IMR-90 (cell line): Measurements from ENCODE around the gene RELL2. TPM values are rescaled to one million over a fixed set of nuclear protein-coding genes. Genes with fewer than 3 reads are reported as not detected.

ENCODE experiments used
- ATAC-seq: fragments of 200-7000 bp; cut with Tn5 transposase; 2 replicates; pipeline ENCODE4 v1.9.1; 2020; ENCODE audit warnings: low read depth, mild to moderate bottlenecking, moderate library complexity
- BruUV-seq: library from RNA; stranded (reverse); fragments of 400-500 nt; replicated peaks from 2 replicates; lab custom pipeline; 2021; lab: Mats Ljungman, UMichigan
- CTCF ChIA-PET: fragments of 300-600 bp; formaldehyde crosslinking; extraction: SDS; loops from one replicate; lab custom pipeline; 2021; ENCODE audit warnings: antibody characterized with exemption; lab: Yijun Ruan, JAX
- POLR2A ChIA-PET: fragments of 300-600 bp; sonication (Branson Sonifier 250); formaldehyde crosslinking; loops from one replicate; lab custom pipeline; 2022; ENCODE audit warnings: antibody characterized with exemption; ENCODE audit not compliant: unreplicated experiment; lab: Charles Lee
- DNase-seq: peaks from one replicate; pipeline ENCODE4 v3.0.0; 2013
- H2AFZ ChIP-seq: replicated peaks from 2 replicates; pipeline ENCODE3; 2013; ENCODE audit warnings: low read length, mild to moderate bottlenecking; ENCODE audit not compliant: poor library complexity
- H2AK5ac ChIP-seq: 2 replicates; pipeline ENCODE4 v1.6.1; 2013; ENCODE audit warnings: low read depth, low read length, inconsistent platforms
- H2AK9ac ChIP-seq: replicated peaks from 2 replicates; pipeline ENCODE3; 2013; ENCODE audit warnings: mild to moderate bottlenecking, low read depth, low read length, moderate library complexity; ENCODE audit not compliant: poor library complexity
- H2BK120ac ChIP-seq: 2 replicates; pipeline ENCODE4 v1.6.1; 2013; ENCODE audit warnings: low read depth, low read length, inconsistent platforms
- H2BK15ac ChIP-seq: 3 replicates; pipeline ENCODE4 v1.6.1; 2013; ENCODE audit warnings: low read depth, low read length, inconsistent platforms
- H2BK20ac ChIP-seq: 2 replicates; pipeline ENCODE4 v1.6.1; 2013; ENCODE audit warnings: low read depth, mild to moderate bottlenecking, inconsistent platforms, low read length, moderate library complexity
- H2BK5ac ChIP-seq: 2 replicates; pipeline ENCODE4 v1.6.1; 2013; ENCODE audit warnings: mild to moderate bottlenecking, low read depth, low read length, inconsistent platforms; ENCODE audit not compliant: poor library complexity, severe bottlenecking
- H3K14ac ChIP-seq: replicated peaks from 2 replicates; pipeline ENCODE4 v1.6.1; 2013; ENCODE audit warnings: low read depth, low read length, inconsistent platforms
- H3K18ac ChIP-seq: 2 replicates; pipeline ENCODE4 v1.6.1; 2013; ENCODE audit warnings: low read depth, low read length, control low read depth
- H3K23ac ChIP-seq: 2 replicates; pipeline ENCODE4 v1.6.1; 2013; ENCODE audit warnings: low read depth, low read length, inconsistent platforms
- H3K27ac ChIP-seq: 2 replicates; pipeline ENCODE4 v1.5.1; 2013; ENCODE audit warnings: mild to moderate bottlenecking, control low read depth, low read length; ENCODE audit not compliant: insufficient read depth
- H3K27me3 ChIP-seq: 2 replicates; pipeline ENCODE4 v1.6.1; 2013; ENCODE audit warnings: low read length; ENCODE audit not compliant: control insufficient read depth, insufficient read depth
- H3K36me3 ChIP-seq: 2 replicates; pipeline ENCODE4 v1.6.1; 2013; ENCODE audit warnings: low read length, mixed read lengths; ENCODE audit not compliant: control insufficient read depth, insufficient read depth
- H3K4ac ChIP-seq: 2 replicates; pipeline ENCODE4 v1.6.1; 2013; ENCODE audit warnings: low read depth, low read length, inconsistent platforms
- H3K4me1 ChIP-seq: 2 replicates; pipeline ENCODE4 v1.6.1; 2013; ENCODE audit warnings: low read length, mixed read lengths; ENCODE audit not compliant: control insufficient read depth, insufficient read depth
- H3K4me2 ChIP-seq: 2 replicates; pipeline ENCODE4 v1.6.1; 2013; ENCODE audit warnings: low read depth, mild to moderate bottlenecking, control low read depth, low read length, moderate library complexity
- H3K4me3 ChIP-seq: 2 replicates; pipeline ENCODE4 v1.5.1; 2013; ENCODE audit warnings: low read depth, mild to moderate bottlenecking, control low read depth, low read length, moderate library complexity; ENCODE audit not compliant: insufficient read depth
- H3K56ac ChIP-seq: 2 replicates; pipeline ENCODE4 v1.6.1; 2013; ENCODE audit warnings: low read length, inconsistent platforms; ENCODE audit not compliant: insufficient read depth; ENCODE audit errors: extremely low read depth
- H3K79me1 ChIP-seq, 2 experiments: 2 replicates each; pipeline ENCODE4 v1.6.1; 2013; ENCODE audit warnings: low read length in 2 of 2, inconsistent platforms in 1 of 2, low read depth in 1 of 2
- H3K9ac ChIP-seq: 2 replicates; pipeline ENCODE4 v1.6.1; 2013; ENCODE audit warnings: low read depth, low read length, control low read depth
- H3K9me1 ChIP-seq: 2 replicates; pipeline ENCODE4 v1.6.1; 2013; ENCODE audit warnings: low read length, inconsistent platforms; ENCODE audit not compliant: insufficient read depth
- H3K9me3 ChIP-seq: 2 replicates; pipeline ENCODE4 v1.6.1; 2013; ENCODE audit warnings: low read length; ENCODE audit not compliant: control insufficient read depth, insufficient read depth
- H4K20me1 ChIP-seq: 2 replicates; pipeline ENCODE4 v1.6.1; 2013; ENCODE audit warnings: low read length, inconsistent platforms; ENCODE audit not compliant: insufficient read depth
- H4K5ac ChIP-seq: 2 replicates; pipeline ENCODE4 v1.6.1; 2013; ENCODE audit warnings: mild to moderate bottlenecking, low read depth, low read length, control low read depth
- H4K8ac ChIP-seq, 2 experiments: 2 replicates each; pipeline ENCODE4 v1.6.1; 2013; ENCODE audit warnings: low read depth in 2 of 2, low read length in 2 of 2, control low read depth in 1 of 2, inconsistent platforms in 1 of 2
- H4K91ac ChIP-seq: 2 replicates; pipeline ENCODE4 v1.6.1; 2013; ENCODE audit warnings: low read depth, low read length, inconsistent platforms; ENCODE audit not compliant: insufficient read depth
- BHLHE40 ChIP-seq: fragments of 150-350 bp; IDR thresholded peaks from 2 replicates; pipeline ENCODE4 v1.6.1; 2016; ENCODE audit warnings: mild to moderate bottlenecking, low read depth, low read length
- CEBPB ChIP-seq: IDR thresholded peaks from 2 replicates; pipeline ENCODE4 v1.6.1; 2012; ENCODE audit warnings: low read depth, low read length, improper control_type of control experiment
- CHD1 ChIP-seq: IDR thresholded peaks from 2 replicates; pipeline ENCODE4 v1.6.1; 2012; ENCODE audit warnings: low read depth, low read length, improper control_type of control experiment
- ELK1 ChIP-seq: fragments of 150-350 bp; IDR thresholded peaks from 2 replicates; pipeline ENCODE4 v1.6.1; 2016; ENCODE audit warnings: low read depth, mild to moderate bottlenecking, low read length, moderate library complexity, borderline replicate concordance
- FOS ChIP-seq: fragments of 150-350 bp; IDR thresholded peaks from 2 replicates; pipeline ENCODE4 v1.6.1; 2016; ENCODE audit warnings: low read depth, low read length
- MAFK ChIP-seq: IDR thresholded peaks from 2 replicates; pipeline ENCODE4 v1.6.1; 2012; ENCODE audit warnings: low read depth, low read length, improper control_type of control experiment
- MAZ ChIP-seq: IDR thresholded peaks from 2 replicates; pipeline ENCODE4 v1.6.1; 2012; ENCODE audit warnings: low read depth, mild to moderate bottlenecking, low read length, improper control_type of control experiment, moderate library complexity, borderline replicate concordance
- MXI1 ChIP-seq: IDR thresholded peaks from 2 replicates; pipeline ENCODE4 v1.6.1; 2012; ENCODE audit warnings: low read depth, mild to moderate bottlenecking, low read length, moderate library complexity, borderline replicate concordance
- NFE2L2 ChIP-seq: fragments of 150-350 bp; IDR thresholded peaks from 2 replicates; pipeline ENCODE4 v1.6.1; 2016; ENCODE audit warnings: low read depth, mild to moderate bottlenecking, low read length
- POLR2A ChIP-seq: IDR thresholded peaks from 2 replicates; pipeline ENCODE4 v1.6.1; 2012; ENCODE audit warnings: mild to moderate bottlenecking, low read depth, low read length
- RAD21 ChIP-seq: IDR thresholded peaks from 2 replicates; pipeline ENCODE4 v1.6.1; 2012; ENCODE audit warnings: low read length, improper control_type of control experiment
- RCOR1 ChIP-seq: IDR thresholded peaks from 2 replicates; pipeline ENCODE4 v1.6.1; 2012; ENCODE audit warnings: mild to moderate bottlenecking, low read length, improper control_type of control experiment; ENCODE audit not compliant: insufficient replicate concordance
- RFX5 ChIP-seq: IDR thresholded peaks from 2 replicates; pipeline ENCODE4 v1.8.0; 2012; ENCODE audit warnings: low read depth, mild to moderate bottlenecking, low read length, moderate library complexity
- SMC3 ChIP-seq: fragments of 150-350 bp; IDR thresholded peaks from 2 replicates; pipeline ENCODE4 v1.6.1; 2016; ENCODE audit warnings: low read depth, mild to moderate bottlenecking, antibody characterized with exemption, low read length, moderate library complexity
- WGBS, 2 experiments: methylation state at CpG; one replicate each; pipeline versions ENCODE4 v1.1.5 to v1.1.7; 2013; ENCODE audit warnings: missing lambda C conversion rate in 2 of 2; ENCODE audit not compliant: insufficient read length in 1 of 2; ENCODE audit errors: extremely low coverage in 2 of 2; 5-methylcytosine and 5-hydroxymethylcytosine counted together
- dilution Hi-C: fragments of 300-500 bp; cut with HindIII; formaldehyde crosslinking; loops from one replicate; pipeline ENCODE4 v1.14.3; 2018; ENCODE audit warnings: low sequenced_read_pairs; ENCODE audit not compliant: unreplicated experiment
- in situ Hi-C: fragments of 300-500 bp; cut with MboI; formaldehyde crosslinking; loops from 3 replicates; pipeline ENCODE4 v1.14.3; 2019; ENCODE audit warnings: low sequenced_read_pairs, inconsistent platforms, mixed read lengths
- intact Hi-C: fragments of 100-400 bp; cut with micrococcal nuclease; formaldehyde crosslinking; loops from 2 replicates; pipeline ENCODE4 v1.10.0; 2022
- polyA plus RNA-seq, 3 experiments: library from polyadenylated mRNA; depleted of rRNA; stranded (reverse); fragments of >200 nt; gene quantifications; 2 replicates each; pipeline ENCODE4 v1.2.3, GENCODE V29; 2012; ENCODE audit warnings: low replicate concordance in 1 of 3
- total RNA-seq: library from RNA; depleted of rRNA; stranded (reverse); fragments of >200 nt; gene quantifications from 2 replicates; pipeline ENCODE4 v1.2.3, GENCODE V29; 2012
- TF ChIP-seq, protein P1 (sequence below): conservative IDR thresholded peaks from 2 replicates; pipeline ENCODE4 v1.5.1; 2012; ENCODE audit warnings: mild to moderate bottlenecking, low read depth, low read length, improper control_type of control experiment

RELL2 gene
- total and polyA plus RNA-seq, 2 of the 4 experiments (the other 2 are of a cell fraction): 2.2 to 7.6 TPM

DNA sequence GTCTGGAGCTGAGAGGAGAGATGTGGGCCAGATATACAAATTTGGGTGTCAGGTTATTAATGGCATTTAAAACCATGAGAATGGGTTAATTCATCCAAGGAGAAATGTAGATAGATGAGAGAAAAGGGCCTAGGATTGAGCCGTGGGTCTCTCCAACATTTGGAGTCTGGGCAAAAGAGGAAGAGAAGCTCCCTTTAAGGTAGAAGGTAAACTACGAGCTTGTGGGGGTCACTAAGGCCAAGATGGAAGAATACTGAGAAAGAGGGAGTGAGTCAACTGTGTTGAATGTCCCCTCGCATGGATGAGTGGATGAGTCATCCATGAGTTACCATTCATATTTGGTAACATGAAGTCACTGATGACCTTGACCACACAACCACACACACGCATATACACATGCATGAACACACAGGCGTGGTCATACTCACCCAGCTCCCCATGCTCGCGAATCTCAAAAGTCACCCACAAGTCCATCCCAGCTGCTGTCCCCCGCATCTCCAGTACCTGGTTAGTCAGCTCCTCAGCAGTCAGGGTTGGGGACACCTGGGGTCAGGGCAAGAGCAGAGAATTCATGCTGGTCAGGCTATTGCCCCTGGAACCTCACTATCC lies 21.2 kb downstream of the RELL2 start (continued):
- no peak for TF ChIP-seq NFE2L2

DNA sequence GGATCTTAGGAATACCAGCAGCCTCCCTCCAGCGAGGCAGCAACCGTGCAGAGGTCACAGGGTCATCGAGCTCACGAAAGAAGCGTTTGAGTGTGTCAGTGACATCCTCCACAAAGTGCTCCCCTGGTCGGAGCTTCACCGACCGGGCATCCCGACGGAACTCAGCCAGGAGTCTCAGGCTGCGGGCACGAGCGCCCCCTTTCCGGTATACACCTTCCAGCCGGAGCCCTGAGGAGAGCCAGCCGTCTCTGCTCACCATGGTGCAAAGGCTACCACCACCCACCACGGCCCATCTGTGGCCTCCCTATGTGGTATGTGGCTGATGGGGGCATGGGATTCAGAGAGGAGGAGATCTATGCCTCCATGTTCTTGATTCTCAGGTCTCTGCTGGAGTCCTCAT lies 25.2 kb downstream of the RELL2 start:
- Histone ChIP-seq H3K9ac (no peak overlapping the region), H3K36me3 (peaks cover 15% of the 10 kb centered on the region), H2AK9ac (peak overlapping the region; percentile 10), H3K79me1 (peaks cover 0 to 3% of the 10 kb centered on the region in 2 experiments; a peak in 1 of 4 replicates), H2BK20ac (no peak overlapping the region), H4K5ac (no peak overlapping the region), H3K56ac (no peak overlapping the region), H3K18ac (no peak overlapping the region), H3K4me1 (peaks cover 4% of the 10 kb centered on the region), H2BK5ac (no peak overlapping the region), H3K4me2 (no peak overlapping the region), H4K91ac (no peak overlapping the region), H3K23ac (no peak overlapping the region), H2AFZ (no peak overlapping the region), H2BK15ac (no peak overlapping the region), H3K27me3 (no peaks in the 10 kb centered on the region), H2BK120ac (no peak overlapping the region), H4K8ac (no peak overlapping the region), H4K20me1 (no peaks in the 10 kb centered on the region), H3K14ac (no peak overlapping the region), H2AK5ac (no peak overlapping the region), H3K4ac (no peak overlapping the region), H3K27ac (no peak overlapping the region), H3K9me3 (no peaks in the 10 kb centered on the region), H3K4me3 (no peak overlapping the region), H3K9me1 (peaks cover 2% of the 10 kb centered on the region; the same call in 1 of the 2 replicates)
- dilution Hi-C loops: no loop called here
- POLR2A ChIA-PET: no interaction called here
- in situ Hi-C loops: no loop called here
- CTCF ChIA-PET: interaction anchor here (1.0 to 1.2 kb wide), 2 partner anchors 299 to 307 kb away, joined by 3 read pairs; partner anchors contain the start of gene RNF14
- no peak for ATAC-seq
- WGBS, 2 experiments: 72% methylated on average over 8 of the region's 17 CpGs; no CpG with 5 or more reads in 1 of the 2 experiments
- BruUV-seq: no TSS peak
- intact Hi-C loops: no loop called here
- DNase-seq: no peak
- TF ChIP-seq MXI1 (no peak), FOS (no peak), RCOR1 (no peak), SMC3 (no peak), RAD21 (no peak), ELK1 (no peak), RFX5 (no peak), BHLHE40 (no peak), MAZ (no peak), MAFK (no peak), POLR2A (no peak), CHD1 (no peak), NFE2L2 (no peak), CEBPB (no peak)
- TF ChIP-seq, protein P1, sequence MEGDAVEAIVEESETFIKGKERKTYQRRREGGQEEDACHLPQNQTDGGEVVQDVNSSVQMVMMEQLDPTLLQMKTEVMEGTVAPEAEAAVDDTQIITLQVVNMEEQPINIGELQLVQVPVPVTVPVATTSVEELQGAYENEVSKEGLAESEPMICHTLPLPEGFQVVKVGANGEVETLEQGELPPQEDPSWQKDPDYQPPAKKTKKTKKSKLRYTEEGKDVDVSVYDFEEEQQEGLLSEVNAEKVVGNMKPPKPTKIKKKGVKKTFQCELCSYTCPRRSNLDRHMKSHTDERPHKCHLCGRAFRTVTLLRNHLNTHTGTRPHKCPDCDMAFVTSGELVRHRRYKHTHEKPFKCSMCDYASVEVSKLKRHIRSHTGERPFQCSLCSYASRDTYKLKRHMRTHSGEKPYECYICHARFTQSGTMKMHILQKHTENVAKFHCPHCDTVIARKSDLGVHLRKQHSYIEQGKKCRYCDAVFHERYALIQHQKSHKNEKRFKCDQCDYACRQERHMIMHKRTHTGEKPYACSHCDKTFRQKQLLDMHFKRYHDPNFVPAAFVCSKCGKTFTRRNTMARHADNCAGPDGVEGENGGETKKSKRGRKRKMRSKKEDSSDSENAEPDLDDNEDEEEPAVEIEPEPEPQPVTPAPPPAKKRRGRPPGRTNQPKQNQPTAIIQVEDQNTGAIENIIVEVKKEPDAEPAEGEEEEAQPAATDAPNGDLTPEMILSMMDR: no peak
